Effector CD8-positive, alpha-beta T cell (primary cell): ENCODE measurements around the gene PTPN1.
"Not testable (repeated sequence)": the region's sequence is repeated elsewhere in the genome, so short reads cannot be mapped to it uniquely, and the experiment has no call there.

ENCODE experiments used
- DNase-seq: peaks from one replicate; lab custom pipeline; 2025; lab: John Stamatoyannopoulos, UW

Gene PTPN1

DNA sequence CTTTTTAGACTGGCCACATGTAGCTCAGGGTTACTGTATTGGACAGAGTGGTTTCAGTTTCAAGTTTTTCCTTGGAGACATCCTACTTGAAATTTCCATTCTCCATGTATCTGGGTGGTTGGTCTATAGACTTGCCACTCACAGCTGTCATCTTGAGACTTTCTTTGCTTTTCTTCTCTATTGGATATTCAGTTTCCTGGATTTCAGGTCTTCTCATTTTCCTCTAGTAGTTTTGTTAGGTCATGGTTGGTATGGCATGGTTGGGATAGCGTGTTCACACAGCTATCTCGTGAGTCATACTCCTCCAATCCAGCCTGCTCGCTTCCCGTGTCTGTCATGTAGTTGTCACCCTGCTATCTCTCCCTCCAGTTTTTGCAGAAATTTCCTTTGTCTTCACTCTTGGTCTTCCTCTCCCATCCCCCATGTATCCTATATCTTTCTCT, 48.3 kb downstream of the PTPN1 start:
- no peak for DNase-seq

DNA sequence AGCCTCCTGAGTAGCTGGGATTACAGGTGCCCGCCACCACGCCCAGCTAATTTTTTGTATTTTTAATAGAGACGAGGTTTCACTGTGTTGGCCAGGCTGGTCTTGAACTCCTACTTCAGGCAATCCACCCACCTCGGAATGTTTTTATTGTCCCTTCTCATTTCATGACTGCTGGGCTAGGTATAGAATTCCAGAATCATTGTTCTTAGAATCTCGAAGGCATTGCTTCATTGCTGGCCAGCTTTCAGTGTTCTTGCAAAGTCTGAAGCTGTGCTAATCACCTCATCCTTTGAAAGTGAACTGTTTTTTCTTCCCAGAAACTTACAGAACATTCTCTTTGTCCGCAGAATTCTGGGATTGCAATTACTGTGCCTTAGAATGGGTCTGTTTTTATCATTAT, 49.0 kb downstream of the PTPN1 start:
- DNase-seq = no peak

DNA sequence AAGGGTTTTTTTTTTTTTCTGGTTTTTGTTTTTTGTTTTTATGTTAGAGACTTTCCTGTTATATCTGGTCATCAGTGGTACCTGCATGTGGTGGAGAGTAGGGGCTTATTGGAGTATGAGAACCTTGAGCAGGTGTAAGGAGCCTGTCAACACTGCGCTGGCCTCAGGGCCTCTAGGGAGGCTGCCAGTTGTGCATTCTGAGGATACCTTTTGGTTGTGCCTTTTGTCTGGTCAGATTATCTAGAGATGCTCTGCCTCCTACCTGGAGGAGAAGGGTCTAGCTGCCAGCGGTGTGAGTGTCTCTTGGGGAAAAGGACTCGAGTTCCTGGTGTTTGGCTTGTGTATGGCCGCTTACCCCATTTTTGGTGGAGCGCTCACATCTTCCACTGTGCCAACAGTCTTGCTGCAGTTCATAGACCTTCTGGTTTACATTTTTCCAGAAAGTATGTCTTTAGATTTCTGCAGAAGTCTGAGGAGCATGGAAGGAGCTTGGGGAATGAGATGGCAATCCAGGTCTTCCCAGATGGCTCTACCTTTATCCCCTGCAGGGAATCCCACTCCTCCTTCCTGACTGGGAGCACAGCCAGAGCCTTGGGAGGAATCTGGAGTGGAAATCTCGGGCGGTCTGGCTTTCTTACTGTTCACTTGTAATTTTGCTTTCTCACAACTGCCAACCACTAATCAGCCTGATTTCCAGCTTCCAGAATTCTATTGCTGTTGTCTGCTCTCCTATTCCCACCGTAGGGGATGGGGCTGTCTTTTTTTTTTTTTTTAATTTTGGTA, 49.9 kb downstream of the PTPN1 start:
- no peak for DNase-seq

DNA sequence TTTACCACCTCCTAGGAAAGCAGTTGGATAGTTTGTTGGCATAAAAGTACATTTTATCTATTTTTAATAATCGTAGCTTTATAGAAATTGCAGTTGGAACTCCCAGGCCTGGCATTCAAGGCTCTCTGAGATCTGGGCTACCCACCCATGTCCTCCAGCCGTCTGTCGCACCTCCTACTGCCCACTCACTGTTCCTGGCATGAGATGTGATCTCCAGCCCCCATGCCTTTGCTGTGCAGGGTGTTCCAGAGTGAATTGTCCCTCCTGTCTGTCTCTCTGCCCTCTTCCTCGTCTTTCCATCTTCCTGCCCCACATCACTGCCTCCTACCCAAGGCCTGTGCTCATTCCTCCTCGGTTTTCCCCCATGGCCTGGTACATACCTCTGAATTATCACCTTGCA, 50.7 kb downstream of the PTPN1 start:
- DNase-seq = no peak

DNA sequence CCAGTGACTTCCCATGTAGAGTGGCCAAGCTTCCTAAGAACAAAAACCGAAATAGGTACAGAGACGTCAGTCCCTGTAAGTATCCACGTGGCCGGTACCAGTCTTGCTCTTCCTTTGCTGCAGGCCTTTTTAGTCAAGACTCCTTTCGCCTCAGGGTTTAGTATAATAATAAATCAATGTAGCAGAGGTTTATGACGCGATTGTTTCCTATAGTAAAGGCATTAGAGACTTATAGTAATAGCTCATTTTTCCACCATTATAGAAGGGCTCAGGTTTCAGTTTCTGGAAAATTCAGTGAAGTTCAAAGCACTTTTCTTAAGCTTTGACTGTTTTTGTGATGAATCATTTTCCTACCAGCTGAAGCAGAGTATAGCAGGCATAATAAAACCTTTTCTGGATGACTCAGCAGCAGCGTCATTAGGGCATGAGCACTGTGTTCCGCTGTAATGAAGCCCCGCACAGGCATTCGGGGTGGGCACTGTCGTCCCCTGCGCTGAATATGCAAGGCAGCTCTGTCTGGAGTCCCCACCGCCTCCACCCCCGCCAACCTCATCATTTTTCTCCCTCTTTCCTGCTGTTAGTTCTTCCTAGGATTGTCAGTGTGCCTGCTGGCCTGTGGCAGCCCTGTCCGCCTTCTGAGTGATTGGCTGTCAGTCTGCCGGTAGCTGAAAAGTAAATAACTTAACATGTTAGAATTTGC, 51.3 kb downstream of the PTPN1 start:
- DNase-seq = no peak

DNA sequence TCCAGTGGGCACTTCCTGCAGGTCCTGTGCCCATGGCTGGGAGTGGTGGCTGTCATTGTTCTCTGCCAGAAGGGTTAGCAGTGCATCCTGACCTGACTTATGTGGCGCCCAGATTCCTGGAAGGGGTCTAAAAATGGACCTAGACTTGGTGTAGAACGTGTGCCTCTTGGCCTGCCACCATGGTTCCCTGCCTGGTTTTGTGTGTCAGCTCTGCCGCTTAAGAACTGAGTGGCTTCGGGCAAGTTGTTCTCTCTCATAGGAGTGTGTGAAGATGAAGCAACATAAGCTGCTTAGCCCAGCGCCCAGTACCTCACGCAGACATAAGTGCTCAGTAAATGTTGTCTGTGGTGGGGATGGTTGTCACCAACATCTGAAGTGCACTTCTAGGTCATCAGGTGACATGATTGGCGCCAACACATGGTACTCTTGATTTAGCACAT, 52.1 kb downstream of the PTPN1 start:
- no peak for DNase-seq

DNA sequence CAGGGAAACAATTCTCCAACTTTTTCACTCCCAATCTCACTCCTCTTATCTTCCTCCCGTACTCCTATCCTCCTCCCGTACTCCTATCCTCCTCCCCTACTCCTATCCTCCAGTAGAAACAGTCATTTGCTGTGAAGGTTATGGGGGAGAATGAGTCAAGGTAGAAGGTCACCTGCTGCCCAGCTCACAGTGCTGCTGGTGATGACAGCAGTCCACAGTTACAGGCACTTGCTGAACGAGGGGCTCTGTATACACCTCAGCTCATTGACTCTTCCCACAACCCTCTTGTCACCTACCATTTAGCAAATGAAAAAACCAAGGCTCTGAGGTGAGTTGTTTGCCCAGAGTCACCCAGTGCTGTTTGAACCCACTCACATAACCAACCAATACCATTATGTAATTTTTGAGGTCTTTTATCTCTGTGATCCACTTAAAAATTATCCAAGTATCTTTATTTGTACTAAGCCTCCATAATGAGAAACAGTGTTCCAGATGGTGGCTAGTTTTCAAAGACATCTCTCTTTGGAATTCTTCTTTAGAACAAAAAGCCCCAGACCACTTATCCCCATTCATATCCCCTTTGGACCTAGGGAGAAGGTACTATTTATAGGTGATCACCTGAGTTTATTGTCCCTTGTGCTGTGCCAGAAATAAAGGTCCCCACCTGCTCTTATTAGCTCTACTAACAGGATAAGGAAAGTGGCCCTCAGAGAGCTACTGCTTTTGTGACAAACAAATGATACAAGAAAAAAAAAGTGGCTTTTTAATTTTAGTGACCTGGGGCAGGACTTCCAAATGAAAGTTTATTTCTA, 53.2 kb downstream of the PTPN1 start:
- DNase-seq = no peak

DNA sequence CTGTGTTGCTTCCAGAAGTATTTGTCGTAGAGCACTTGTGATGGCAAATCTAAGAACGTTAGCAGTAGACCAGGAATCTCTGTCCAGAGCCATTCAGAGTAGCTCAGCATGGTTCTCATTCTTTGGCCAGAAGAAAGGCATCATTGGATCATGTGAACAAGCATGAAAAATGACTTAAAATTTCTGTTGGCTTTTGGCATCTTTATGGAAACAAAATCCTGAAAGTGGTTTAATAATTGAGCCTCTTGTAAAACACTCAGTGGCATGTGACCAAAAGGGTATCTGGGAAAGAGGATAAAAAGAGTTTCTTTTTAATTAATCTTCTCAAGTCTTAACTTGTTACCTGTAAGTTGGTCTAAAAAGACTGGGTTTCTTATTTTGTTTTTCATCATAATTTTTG, 55.2 kb downstream of the PTPN1 start:
- DNase-seq = no peak

DNA sequence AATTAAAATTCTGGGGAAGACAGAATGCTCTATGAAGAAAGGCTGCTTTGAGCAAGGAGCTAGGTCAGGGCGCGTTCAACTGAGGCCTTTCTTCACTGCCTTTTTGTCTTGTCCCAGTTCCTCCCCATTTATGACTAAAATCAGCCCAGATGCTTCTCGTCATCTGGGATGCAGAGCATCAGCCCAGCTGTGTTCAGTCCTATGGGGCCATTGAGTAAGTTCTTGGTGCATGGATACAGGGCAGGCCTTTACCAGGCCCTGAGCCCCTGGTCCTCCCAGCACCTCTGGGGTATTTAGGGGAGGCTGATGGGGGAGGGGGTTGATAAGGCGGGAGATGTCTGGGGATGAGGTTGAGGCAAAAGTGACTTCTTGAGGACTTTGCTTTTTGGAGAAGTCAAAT, 55.7 kb downstream of the PTPN1 start:
- no peak for DNase-seq

DNA sequence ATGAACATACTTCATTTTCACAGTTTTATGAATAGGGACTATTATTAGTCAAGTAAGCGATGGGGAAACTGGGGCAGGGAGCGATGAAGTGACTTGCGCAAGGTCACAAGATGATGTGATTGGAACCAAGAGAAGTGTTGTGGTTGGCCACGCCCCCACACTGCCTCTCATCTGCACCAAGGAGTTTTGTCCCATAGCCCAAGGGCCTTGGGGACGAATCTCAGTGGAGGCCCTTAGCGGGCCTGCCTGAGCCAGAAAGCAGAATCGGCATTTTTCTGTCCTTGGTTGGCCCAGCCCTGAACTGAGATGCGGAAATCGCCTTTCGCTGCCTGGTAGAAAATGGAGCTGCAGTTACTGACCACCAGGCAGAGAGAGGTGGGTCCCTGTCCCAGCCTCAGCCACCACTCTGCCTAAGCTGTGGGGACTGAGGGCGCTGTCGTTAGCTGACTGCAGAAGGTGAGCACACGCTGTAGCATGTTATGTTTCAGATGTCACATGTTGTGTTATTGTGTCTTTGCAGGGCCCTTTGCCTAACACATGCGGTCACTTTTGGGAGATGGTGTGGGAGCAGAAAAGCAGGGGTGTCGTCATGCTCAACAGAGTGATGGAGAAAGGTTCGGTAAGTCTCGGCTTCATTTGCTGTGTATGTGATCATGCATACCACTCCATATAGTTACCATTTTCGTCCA, 57.8 kb downstream of the PTPN1 start:
- no peak for DNase-seq

DNA sequence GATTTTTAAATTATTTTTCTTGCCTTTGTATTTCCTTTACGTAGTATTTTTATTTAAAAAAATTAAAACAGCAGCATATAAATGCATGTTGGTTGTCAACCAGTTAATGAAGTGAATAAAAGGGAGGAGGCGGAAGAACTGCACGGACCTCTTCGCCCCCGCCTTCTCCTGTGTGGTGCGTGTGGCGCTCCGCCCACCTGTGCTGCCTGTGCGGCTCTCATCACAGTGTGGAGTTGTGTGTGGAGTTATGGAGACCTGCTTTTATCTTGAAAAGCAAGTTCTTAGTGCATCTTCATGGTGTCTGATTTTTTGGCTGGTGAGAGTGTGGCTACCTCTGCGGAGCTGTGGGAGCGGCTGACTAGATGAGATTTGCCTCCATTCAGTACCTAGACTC, 58.4 kb downstream of the PTPN1 start:
- DNase-seq = no peak

DNA sequence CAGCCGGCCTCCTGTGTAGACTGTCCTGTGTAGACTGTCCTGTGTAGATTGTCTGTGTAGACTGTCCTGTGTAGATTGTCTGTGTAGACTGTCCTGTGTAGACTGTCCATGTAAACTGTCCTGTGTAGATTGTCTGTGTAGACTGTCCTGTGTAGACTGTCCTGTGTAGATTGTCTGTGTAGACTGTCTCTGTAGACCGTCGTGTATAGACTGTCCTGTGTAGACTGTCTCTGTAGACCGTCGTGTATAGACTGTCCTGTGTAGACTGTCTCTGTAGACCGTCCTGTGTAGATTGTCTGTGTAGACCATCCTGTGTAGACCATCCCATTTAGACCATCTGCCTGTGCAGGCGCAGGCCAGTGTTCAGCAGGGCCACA, 59.3 kb downstream of the PTPN1 start:
- not testable (repeated sequence) for DNase-seq

DNA sequence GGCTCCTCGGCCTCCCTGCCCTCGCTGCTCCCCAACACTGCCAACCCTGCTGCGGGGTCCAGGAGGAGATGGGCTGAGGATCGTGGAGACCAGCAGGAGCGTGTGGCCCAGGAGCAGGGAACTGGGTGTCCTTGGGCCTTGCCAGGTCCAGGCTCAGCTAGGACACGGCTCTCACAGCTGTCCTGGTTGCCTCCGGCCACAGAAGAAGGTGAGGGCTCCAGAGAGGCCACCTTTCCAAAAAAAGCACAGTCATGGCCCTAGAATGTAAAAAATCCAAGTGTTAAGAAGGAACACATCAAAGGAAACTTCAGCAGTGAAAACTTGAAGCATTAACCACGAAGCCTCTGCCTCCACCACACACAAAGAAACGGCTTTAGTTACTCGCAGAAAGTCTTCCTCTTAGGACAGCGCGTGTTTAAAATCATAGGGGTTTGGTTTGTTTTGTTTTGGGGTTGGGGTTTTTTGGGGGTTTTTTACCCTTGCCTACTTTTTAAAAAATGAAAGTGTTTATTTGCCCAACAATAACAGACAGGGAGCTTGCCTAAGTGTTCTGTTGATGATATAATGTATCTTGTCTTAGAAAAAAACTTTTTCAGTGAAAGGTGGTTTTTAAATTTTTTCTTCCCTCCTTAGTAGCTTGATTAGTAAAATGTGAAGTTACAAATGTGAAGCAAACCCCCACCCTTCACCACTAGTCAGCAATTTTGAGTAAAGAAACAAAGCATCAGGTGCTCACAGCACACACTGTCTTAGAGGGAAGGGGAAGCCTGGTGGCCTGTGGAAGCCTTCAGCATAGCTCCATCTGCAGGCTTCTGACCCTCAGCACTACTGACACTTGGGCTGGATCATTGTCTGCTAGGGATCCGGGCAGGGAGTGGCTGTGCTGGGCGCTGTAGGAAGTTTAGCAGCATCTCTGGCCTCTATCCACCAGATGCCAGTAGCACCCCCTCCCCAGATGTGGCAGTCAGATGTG, 60.0 kb downstream of the PTPN1 start:
- DNase-seq = no peak

DNA sequence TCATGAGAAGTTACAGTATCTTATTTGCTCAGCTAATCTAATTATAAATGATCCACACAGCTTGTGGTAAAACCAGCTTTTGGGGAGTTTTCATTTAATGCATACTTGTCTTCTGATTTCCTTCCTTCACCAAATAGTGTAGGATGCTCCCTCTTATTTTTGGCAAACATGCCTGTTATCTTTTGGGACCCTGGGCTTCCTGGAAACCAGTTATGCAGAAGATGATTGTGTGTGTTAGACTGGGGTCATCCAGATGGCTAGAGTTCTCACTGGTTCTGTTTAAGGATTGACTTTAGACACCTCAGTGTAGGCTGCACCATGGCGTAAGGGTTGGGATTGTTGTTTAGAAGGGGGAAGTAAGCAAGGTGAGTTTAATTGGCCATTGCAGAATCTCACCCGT, 61.3 kb downstream of the PTPN1 start:
- DNase-seq = no peak

DNA sequence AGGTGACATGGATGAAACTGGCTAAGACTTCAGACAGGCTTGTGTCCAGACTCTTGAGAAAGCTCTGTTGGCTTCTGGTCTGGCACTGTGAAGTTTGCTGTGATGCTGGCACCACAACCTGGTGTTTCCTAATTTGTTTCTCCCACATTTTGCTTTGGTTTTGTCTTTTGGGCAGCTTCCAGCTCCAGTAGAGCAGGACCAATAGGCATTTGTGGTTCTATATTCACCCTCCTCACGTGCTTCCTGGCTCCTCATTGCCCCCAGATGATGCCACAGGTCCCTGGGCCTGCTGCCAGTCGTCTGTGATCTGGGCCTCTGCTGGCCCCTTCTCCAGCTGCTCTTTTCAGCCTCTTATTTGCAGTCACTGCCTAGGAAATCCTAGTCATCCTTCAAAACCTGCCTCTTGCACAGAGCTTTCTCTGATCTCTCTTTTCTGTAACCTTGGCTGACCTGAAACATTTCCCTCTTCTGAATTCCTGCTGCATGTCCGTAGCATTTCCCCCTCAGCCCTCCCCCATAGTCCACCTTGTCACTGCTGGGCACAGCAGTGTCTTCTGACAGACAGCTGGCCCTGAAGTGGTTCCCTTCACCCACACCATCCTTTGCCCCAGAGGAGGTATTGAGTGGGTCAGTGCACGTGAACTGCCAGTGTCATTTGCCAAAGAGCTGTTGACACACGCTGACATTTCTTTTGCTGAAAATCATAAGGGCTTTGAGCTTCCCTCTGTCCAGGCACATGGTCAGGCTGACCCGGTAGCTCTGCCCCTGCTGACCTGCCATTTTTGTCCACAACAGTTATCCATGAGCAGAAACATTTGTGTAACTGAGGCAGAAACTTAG, 63.0 kb downstream of the PTPN1 start:
- no peak for DNase-seq

DNA sequence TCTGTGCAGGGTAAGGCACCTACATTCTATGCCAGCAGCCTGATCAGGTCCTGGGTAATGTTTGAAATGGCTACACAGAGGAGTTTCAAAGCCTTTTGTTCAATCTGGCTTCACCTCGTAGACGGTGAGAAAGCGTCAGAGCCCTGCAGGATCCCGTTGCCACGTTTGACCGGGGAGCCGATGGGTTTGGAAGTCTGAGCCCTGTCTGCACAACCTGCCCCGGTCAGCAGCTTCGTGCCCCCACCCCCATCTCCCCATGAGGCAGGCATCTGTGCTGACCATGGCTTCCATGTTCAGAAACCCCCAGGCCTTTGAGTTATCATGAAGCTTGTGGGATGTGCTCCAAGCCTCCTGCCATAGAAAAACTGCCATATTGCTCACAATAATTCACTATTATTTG, 63.9 kb downstream of the PTPN1 start:
- no peak for DNase-seq

DNA sequence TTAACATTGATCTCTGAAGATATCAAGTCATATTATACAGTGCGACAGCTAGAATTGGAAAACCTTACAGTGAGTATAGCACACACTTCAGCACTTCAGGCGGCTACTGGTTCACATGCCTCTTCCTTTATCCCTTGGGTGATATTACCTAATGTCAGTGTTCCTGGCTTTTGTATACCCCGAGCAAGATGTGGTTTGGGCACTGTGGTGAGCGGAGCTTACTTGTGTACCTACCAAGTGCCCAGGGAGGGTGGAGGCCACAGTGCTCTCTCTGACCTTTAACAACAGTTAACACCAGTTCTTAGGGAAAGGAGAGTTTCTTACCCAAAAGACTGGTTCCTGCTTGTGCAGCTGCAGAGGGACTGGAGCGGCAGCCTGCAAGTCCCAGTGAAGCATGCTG, 64.4 kb downstream of the PTPN1 start:
- no peak for DNase-seq

DNA sequence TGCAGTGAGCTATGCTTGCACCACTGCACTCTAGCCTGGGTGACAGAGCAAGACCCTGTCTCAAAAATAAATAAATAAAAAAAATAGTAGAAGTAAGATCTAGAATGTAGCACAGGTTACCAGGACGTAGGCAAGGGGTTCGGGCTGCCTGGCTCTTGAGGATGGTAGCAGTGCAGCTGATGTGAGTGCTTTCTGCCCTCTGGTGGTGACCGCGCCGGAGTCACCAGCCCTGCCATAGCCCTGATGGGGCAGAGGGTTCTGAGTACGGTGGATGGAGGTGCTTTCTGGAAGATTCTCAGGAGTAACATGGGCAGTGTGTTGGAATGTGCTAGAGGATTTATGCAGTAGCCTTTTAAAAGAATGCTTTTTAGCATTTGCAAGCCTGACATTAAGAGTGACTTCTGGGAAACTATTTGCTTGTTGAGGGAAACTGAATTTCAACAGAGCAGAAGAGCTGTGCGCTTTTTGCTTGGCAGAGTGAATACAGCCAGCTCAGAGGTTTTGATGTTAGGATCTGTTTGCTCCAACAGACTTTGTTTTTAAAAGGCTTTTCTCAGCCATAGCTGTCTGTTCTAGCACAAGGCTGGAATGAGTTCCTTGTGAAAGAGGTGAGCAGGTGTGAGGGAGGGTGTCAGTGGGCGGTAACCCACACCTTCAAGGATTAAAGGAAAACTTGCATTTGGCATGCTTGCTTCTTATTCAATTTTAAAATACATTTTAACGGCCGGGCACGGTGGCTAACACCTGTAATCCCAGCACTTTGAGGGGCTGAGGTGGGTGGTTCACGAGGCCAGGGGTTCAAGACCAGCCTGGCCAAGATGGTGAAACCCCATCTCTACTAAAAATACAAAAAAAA, 65.9 kb downstream of the PTPN1 start:
- DNase-seq = peak; percentile 28
